GM18907 (cell line): ENCODE results near the gene CYP26B1.

Source experiments
- ATAC-seq: cut with Tn5 transposase; IDR thresholded peaks from one replicate; pipeline ENCODE4 v1.9.1; 2021; ENCODE audit warnings: mild to moderate bottlenecking, moderate library complexity; ENCODE audit not compliant: unreplicated experiment

The CYP26B1 gene

DNA sequence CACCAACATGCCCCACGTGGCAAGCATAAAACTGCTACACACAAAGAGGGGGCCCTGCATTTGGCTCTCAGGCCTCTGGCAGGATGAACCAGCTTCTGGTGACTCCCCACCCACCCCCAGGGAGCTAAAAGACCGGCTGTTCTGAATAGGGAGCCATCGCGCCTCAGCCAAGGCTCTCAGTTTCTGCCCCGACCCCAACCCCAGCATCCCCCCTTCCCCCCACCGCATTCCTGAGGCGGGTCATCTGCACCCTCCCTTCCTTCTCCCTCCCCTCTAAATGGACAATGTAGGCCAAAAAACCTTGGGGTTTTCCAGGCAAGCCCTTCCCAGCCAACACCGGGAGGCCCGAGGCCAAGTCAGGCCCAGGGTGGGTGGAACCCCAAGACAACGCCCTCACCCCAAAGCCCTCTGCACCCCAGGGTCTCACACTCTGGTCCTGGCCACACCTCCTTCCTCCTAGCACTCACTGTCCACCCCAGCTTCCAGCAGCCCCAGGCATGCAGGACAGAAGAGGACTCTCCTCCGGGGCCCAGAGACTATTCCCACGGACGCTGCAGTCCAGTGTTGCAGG lies 5.7 kb downstream of the CYP26B1 start:
- ATAC-seq = no peak

DNA sequence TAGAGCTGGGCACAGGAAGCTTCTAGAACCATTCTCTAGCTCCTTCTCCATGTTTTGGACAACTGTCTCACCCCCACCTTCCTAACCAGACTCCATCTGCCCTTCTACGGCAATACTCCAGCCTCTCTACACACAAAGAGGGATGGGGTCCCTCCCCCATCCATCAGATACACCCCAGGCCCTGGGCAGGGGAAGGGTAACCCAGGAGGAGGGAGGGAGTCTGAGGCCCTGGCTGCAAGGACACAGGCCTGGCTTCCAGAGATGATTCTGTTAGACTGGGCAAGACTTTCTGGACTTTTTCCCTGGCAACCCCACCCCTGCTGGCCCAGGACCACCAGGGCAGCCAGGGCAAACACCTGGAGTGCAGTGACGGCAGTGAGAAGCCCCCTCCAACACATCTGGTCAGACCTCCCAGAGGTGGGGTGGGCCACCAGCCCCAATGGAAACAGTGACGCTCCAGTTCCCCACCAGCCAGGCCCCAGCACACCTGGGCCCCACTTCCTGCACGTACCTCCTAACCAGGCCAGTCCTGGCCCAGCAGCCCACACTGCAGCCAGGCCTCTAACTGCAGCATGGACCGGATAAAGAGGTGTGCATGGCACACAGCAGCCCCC lies 6.5 kb downstream of the CYP26B1 start:
- no peak for ATAC-seq

DNA sequence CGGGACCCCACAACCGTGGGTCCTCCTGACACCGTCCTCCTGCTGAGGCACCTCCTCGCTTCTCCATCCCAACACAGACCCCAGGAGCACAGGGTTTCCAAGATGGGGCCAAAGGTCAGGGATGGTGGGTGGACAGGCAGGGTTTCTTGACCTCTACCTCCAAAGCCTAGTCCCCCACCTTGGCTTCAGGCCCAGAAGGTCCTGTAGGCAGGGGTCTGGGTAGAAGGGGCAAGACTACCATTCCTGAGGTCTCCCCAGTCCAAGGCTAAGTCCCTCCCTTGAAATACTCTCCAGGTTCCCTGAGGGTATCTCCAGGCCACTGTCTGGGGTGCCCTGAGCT lies 7.1 kb downstream of the CYP26B1 start:
- ATAC-seq = no peak

DNA sequence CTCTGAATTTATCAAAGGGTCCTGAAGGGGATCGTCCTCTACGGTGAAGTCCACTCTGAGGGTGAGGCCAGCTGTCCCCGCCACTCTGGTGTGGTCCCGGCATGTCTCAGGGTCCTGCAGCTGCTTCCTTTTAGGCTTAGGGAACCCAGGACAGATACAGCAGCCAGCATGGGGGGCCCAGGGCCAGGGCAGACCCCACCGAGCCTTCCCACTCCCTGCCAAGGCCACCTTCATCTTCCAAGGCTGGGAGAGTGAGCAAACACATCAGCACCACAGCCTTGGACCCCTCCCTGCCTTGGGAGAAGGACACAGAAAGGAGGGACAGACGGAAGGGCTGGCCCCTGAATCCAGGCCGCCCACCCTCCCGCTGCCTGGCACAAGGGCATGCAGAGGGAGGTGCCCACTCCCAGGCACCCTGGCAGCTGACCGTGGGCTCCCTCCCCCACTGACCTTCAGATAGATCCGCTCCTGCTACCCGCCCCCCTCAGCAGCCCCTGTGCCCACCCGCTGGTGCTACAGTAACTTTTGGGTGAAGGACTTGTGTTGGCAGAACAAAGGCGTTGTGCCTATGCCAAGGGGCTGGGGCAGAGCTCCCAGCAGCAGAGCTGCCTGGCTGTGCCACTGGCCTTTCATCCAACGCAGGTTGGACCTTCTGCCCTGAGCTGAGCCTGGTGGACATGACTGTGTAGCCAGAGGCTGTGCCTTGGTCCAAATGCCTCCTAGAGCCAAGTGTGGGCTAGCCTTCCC lies 7.6 kb downstream of the CYP26B1 start:
- ATAC-seq = no peak

DNA sequence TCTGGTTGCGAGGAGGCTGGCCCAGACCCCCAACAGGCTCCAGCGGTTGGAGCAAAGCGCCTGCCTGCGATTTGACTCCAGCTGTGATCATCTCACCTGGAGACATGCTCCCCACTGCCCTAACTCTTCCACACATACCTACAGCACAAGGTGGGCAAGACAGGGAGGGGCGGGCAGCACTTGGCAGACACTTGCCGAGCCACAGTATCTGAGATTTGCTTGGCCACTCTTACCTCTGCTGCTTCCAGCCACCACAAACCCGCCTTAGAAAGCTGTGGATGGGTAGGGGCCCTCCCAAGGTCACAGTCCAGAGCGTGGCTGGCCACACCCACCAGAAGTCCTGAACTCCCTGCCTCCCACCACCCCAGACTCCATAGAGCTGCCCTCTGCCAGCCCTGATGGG lies 8.2 kb downstream of the CYP26B1 start:
- ATAC-seq = no peak

DNA sequence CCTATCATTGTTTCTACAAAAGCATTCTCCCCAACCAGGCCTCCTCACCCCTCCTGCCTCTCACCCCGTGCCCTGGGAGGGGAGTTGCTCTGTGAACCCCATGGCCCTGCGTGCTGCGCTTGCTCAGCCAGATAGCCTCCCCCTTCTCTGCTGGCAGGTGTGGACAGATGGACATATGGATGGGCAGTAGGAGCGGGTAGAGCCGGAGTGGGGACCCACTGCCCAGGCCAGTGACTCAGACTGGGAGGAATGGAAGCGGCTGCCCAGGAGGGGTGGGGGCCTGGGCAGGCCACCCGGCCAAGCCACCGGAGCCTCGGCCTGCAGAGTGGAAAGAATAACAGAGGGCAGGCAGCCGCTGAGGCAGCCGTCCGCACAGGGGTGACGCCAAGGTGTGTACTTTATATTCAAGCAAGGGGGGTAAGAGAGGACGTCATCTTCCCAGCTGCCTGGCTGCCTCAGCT lies 8.7 kb downstream of the CYP26B1 start:
- ATAC-seq = no peak

DNA sequence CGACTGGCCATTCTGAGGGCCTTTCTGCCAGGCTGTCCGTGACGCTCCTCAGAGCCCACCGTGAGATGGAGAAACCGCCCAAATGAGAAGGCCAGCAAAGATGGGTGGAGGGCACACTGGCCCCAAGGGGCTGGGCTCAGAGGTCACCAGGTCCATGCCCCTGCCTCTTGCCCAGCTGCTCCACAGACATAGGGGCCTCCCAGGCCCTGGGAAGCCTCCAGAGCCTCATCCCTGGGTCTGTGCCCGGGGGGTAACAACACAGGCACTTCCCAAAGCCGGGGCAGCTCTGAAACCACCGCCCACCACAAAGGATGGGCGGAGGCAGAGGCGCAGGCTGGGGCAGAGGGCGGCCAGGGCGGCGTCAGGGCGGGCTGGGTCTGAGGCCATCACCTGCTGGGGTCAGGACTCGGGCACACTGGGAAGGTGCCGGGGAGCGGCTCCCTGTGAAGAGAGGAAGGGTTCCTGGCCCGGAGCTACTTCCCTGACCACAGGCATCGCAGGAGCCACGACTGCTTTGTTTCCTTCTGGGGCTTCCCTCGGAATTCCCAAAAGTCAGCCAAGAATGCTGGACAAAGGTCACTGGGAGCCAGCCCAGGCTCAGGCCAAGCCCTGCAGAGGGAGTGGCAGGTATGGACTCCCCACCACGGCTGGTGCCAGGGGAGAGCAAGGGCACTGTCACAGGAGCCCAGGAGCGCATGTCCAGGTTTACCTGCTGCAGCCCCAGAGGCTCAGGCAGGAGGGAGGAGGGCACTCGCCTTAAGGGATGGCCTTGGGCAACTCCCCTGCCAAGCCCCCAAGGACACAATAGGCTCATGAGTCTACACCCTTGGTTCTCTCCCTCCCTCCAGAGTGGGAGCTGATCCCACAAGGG lies 9.4 kb downstream of the CYP26B1 start:
- no peak for ATAC-seq

DNA sequence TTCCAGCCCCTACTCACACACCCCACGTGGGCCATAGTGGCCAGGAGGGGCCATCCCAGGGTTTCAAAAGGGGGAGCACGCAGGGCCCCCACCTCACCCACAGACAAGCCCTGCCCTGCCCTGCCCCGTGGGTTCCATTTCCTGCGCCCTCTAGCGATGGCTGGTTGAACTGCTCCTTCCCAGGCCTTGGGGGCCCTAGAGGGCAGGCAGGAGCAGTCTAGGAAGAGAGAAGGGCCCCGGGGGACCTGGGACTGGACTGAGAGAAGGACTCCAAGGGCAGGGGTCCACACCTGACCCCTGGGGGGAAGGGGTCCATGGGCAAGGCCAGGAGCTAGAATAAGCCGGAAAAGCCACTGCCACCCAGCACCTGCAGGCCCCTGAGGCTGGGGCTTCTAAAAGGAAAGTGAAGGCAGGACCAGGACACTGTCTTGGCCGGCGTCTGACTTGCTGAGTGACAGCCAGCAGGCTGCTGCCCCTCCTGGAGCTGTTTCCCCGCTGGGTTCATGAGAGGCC lies 10.1 kb downstream of the CYP26B1 start:
- ATAC-seq = peak; percentile 90

DNA sequence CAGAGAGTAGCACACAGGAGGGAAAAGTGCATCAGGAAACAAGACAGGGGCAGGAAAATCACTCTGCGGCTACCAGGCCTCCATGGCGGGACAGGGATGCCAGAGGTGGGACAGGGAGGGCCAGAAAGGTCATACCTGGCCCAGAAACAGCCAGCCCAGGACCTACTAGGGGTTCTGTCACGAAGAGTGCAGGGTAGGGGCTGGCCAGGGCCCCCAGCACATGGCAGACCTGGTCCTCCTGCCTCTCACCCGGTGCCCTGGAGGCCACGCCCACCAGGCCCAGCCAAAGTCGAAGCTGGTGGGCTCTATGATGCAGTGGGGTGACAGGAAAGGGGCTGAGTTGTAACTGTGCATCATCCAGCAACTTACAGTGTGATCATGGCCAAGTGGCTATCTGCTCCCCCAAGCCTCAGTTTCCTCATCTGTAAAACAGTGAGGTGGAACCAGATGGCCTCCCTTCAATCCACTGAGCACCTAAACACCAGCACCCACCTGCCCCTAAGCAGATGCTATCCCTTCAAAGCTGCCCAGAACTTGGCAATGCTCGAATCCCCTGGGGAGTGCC lies 10.6 kb downstream of the CYP26B1 start:
- peak; percentile 9 for ATAC-seq

DNA sequence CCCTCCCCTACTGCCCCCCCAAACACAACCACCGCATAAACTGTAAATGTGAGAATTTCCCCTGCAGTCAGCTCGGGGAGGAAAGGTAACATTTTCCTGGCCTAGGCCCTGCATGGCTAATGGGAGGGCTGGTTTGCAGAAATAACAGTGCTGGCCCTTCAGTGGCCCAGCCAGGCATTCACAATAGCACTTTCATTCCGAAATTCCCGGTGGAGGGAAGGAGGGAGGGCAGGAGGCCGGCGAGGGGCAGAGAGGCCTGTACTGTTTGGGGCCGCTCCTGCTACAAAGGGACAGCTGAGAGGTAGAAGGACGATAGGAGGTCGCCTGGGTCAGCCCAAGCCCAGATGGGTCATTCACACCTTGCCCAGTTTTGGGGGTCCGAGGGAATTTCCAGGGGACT lies 11.3 kb downstream of the CYP26B1 start:
- no peak for ATAC-seq

DNA sequence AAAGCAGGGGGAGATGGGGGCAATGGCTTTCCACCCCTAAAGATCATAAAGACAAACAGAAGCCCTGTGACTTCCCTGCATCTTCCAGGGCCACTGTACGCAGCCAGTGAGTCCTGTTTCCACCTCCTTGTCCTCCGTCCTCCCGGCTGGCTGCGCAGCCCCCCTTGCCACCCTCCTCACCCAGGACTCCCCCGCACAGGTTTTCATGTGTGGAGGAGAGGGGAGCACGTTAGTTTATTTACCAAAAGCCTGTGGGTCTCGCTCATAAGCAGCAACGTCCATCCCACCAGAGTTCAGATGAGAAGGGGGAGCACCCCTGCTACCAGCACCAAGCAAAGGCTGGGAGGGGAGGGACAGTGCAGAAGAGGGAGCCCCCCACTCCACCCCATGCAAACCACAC lies 11.7 kb downstream of the CYP26B1 start:
- ATAC-seq = no peak

DNA sequence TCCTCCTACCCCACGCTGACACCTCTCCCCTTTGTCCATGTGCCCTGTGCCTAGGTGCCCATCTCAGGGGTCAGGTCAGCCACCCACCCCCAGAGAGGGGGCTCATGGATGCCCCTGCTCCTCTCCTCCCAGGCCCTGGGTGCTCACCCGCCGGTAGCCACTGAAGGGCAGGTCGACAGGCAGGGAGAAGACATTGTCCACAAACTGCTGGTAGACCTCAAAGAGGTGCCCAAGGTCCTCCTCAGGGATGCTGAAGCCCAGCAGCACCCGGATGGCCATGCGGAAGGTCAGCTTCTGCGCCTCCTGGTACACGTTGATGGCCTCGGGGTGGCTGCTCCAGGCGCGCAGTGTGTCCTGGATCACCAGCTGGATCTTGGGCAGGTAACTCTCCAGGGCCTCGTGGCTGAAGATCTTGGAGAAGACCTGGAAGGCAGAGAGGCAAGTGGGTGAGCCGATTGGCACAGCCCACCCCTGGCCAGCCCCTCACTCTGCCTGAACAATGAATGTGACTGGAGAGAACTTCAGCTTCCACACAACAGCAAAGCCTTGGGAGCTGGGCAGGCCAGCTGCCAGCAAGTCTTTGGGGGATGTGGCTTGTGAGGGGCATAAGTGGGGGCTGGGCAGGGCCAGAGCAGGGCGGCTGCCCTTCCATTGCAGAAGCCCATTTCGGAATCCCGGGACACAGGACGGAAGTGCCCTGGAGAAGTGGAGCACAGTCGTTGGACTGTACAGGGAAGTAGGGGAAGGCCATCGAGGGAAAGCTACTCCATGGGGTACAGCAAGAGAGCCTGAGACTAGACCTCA lies 12.5 kb downstream of the CYP26B1 start:
- ATAC-seq = no peak

DNA sequence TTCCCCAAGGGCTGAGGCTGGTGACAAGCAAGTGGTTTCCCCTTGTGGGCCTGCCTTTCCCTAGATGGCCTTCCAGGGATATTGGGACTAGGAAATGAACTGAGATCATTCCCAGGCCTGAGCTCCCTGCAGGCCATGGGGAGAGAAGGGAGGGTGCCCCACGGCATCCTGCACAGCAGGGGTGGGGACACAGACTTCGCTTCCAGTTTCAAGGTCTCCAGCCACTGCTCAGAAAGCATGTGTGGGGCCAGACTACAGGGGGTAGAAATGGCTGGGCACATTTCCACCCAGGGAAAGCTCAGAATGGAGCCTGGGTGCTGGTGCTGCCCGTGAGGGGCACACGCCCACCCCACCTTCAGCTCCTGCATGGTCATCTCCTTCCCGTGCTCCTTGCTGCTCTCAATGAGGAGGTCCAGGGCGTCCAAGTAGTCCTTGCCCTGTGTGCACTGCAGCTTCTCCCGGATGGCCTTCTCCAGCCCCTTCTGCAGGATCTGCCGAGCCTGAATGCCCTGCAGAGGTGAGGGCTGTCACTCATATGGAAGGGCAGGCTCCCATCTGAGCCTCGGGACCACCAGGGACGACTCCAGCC lies 13.2 kb downstream of the CYP26B1 start:
- no peak for ATAC-seq

DNA sequence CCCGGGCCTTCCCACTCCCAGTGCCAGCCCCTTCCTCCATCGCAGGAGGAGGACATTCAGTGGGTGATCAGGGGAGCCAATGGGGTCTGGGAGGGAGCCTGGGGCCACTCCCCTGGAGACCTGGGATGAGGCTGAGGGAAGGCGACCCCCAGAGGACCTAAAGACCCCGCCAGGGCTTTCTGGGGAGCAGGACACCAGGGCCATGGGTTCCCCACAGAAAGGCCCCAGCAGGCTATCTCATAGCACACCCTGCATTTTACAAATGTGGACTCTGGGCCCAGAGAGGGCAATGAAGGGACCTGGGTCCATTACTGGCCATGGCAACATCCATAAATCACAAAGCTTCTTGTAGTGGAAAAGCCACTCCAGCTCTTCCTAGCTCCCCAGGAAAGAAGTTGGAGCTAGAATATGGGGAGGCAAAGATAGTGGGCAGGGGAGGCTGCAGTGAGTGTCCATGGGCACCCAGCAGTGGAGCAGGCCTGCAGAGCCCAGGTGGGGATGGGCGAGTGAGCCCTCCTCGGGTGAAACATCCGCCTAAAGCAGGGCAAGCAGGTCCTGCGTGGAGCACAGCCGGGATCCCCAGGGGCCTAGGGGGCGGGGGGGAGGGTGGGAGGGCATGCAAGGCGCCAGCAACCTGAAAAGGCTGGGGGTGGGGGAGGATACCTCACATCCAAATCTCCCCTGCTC lies 13.8 kb downstream of the CYP26B1 start:
- ATAC-seq = no peak

DNA sequence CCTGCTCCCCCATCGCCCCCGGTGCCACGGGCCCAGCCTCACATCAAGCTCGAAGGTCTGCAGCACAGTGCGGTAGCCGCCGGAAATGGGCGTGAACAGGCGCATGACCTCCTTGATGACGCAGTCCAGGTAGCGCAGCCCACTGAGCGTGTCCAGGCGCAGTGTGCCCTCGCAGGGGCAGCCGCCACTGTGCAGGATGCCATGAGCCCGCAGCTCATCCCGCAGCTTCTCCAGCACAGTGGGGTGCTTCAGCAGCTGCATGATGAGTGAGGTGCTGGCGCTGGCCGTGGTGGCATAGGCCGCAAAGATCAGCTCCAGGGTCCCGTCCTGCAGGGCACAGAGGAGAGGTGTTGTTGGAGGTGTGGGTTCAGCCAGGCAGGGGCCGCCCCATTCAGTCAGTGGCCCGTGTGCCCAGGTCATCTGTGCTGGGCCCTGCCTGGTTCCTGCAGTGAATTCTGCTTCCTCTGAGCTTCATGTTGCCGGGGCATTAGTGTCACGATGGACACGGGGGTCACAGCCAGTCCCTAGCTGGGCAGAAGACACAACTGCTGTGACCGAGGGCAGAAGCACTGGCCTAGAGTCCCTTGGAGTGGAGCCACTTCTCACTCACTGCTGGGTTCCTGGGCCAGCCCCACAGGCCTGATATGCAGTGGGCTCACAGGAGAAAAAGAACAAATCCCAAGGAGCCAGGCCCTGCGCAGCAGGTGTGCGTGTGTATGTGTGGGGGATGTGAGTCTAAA lies 14.5 kb downstream of the CYP26B1 start:
- ATAC-seq = no peak

DNA sequence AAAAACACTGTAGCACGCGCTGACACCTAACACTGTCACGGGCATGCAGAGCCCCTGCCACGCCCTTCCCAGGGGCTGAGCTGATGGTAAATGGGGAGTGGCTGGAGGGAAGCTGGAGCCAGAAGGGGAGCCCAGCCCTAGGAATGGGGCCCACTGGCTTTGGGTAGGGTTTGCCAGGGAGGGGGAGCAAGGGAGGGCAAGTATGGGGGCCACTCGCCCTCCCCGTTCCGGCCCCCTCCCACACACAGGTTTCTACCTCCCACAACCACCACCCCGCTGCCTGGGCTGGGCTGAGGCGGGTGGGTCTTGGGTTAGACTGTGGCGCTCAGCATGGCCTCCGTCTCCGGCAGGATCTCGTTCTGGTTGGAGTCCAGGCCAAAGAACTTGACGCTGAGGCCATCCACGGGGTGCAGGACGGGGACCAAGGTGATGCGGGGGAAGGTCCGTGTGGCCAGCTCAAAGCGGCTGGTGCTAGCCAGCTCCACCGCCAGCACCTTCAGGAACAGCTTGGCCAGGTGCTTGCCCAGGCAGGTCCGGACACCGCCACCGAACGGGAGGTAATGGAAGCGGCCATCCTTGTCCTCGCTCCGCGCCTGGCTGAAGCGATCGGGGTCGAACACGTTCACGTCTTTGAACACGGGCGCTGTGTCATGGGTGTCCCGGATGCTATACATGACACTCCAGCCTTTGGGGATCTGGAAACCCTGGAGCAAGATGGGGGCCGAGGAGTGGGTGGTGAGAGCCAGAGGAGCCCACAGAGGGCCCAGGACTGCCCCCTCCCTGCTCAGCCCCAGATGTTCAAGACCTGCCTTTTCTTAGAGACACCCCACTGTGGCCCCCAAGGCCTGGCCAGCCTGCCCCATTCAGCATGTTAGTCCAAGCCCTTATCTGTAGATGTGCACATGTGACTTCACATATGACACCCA lies 15.5 kb downstream of the CYP26B1 start:
- ATAC-seq = no peak

DNA sequence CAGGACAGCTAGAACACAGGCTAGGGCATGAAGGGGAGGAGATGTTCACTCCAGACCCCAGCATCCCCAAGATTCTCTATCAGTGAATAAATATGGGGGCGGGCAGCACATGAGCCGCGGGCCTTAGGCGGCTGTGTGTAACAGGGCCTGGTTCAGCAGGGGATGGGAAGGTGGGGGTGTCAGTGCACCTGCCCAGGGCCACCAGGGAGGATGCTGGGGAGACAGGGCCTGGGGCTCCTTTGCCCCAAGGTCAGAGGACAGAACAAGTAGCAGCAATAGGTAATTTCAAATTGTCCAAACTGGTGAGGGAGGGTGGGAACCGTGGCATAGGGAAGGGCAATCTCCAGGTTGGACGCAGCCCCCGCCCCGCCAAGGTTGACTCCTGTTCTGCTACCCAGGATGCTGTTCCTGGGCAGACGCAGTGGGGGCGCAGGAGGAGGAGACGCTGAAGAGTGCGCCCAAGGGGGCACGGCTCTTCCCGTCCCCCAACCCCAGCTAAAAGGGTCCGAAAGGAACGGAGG lies 16.2 kb downstream of the CYP26B1 start:
- no peak for ATAC-seq
